WI38 (cell line): Measurements from ENCODE around the gene ITGAX.

Experiments used
- H3K4me3 ChIP-seq: 2 replicates; pipeline ENCODE4 v1.5.1; 2011; ENCODE audit warnings: low read depth, mild to moderate bottlenecking, control low read depth, low read length
- CTCF ChIP-seq: IDR thresholded peaks from 2 replicates; pipeline ENCODE4 v1.5.1; 2012; ENCODE audit warnings: low read depth, mild to moderate bottlenecking, control low read depth, low read length

The ITGAX gene

GRCh38 chr16:31377210-31377903, 22.4 kb downstream of the ITGAX start:
- H3K4me3 ChIP-seq = no peak overlapping the region
- no peak for TF ChIP-seq CTCF

- TF ChIP-seq CTCF = no peak
Measured at GRCh38 chr16:31380201-31380600, 25.2 kb downstream of the ITGAX start.

GRCh38 chr16:31382485-31383161, 27.6 kb downstream of the ITGAX start:
- no peak overlapping the region for H3K4me3 ChIP-seq

More at GRCh38 chr16:31380201-31380600, 25.2 kb downstream of the ITGAX start:
- H3K4me3 ChIP-seq = no peak overlapping the region

GRCh38 chr16:31385680-31386079, 30.7 kb downstream of the ITGAX start:
- TF ChIP-seq CTCF = no peak
- H3K4me3 ChIP-seq = no peak overlapping the region

More at GRCh38 chr16:31382485-31383161, 27.6 kb downstream of the ITGAX start:
- TF ChIP-seq CTCF = peak; percentile 63

GRCh38 chr16:31386157-31386984, 31.4 kb downstream of the ITGAX start:
- H3K4me3 ChIP-seq = no peak overlapping the region
- TF ChIP-seq CTCF = no peak

- H3K4me3 ChIP-seq = no peak overlapping the region
- no peak for TF ChIP-seq CTCF
Measured at GRCh38 chr16:31388535-31388934, 33.6 kb downstream of the ITGAX start.
